Kidney (tissue), 14 donors: ENCODE measurements around the gene DCLRE1C. TPM values are rescaled to one million over a fixed set of nuclear protein-coding genes. Genes with fewer than 3 reads are reported as not detected.
A peak's percentile ranks its signal among the peaks of the same experiment; 100 is the strongest.

Experiments used
- DNase-seq, 5 donors: peaks; one replicate each; pipeline ENCODE4 v3.0.0-alpha.2; 2013 to 2020
- FAIRE-seq: peaks from 2 replicates; lab custom pipeline; 2012; peaks lifted over from hg19 to GRCh38; lab: Jason Lieb, UNC
- H3K27ac ChIP-seq, 2 donors: one replicate each; pipeline ENCODE4 v1.7.0; 2013; ENCODE audit warnings: low read depth in 2 of 2, low read length in 2 of 2, inconsistent platforms in 1 of 2
- H3K27me3 ChIP-seq: one replicate; pipeline ENCODE4 v1.7.1; 2013; ENCODE audit warnings: low read length, inconsistent platforms; ENCODE audit not compliant: control insufficient read depth, insufficient read depth
- H3K36me3 ChIP-seq, 3 donors: one replicate each; pipeline versions ENCODE4 v1.7.0 to v1.7.1; 2013; ENCODE audit warnings: low read length in 3 of 3, control low read depth in 1 of 3, inconsistent platforms in 1 of 3; ENCODE audit not compliant: insufficient read depth in 3 of 3, control insufficient read depth in 2 of 3
- H3K4me1 ChIP-seq, 3 donors: one replicate each; pipeline versions ENCODE4 v1.7.0 to v1.7.1; 2013; ENCODE audit warnings: low read length in 3 of 3, inconsistent platforms in 1 of 3, low read depth in 1 of 3; ENCODE audit not compliant: control insufficient read depth in 2 of 3, insufficient read depth in 2 of 3
- H3K4me3 ChIP-seq, 3 donors: one replicate each; pipeline versions ENCODE4 v1.7.0 to v1.8.1; 2013; ENCODE audit warnings: low read length in 3 of 3, control low read depth in 1 of 3, inconsistent platforms in 1 of 3
- H3K9ac ChIP-seq, 3 donors: one replicate each; pipeline versions ENCODE4 v1.7.0 to v1.7.1; 2013; ENCODE audit warnings: low read length in 3 of 3, control low read depth in 1 of 3, inconsistent platforms in 1 of 3
- H3K9me3 ChIP-seq, 3 donors: one replicate each; pipeline versions ENCODE4 v1.7.0 to v1.7.1; 2013; ENCODE audit warnings: low read length in 3 of 3, control low read depth in 1 of 3, inconsistent platforms in 1 of 3; ENCODE audit not compliant: control insufficient read depth in 2 of 3, insufficient read depth in 1 of 3
- CTCF ChIP-seq: IDR thresholded peaks from 3 replicates; pipeline ENCODE4 v1.5.1; 2012; ENCODE audit warnings: mild to moderate bottlenecking, moderate library complexity, borderline replicate concordance; ENCODE audit not compliant: insufficient read depth; ENCODE audit errors: extremely low read depth
- intact Hi-C: fragments of 100-400 bp; cut with DNase I; formaldehyde crosslinking; loops from one replicate; pipeline ENCODE4 v1.11.1; 2022
- polyA plus RNA-seq: library from polyadenylated mRNA; stranded (reverse); fragments of 350-450 nt; fragmentation: Illumina TruSeq; extraction: RNeasy Lipid Tissue Mini Kit (QIAGEN cat#74804); gene quantifications from one replicate; pipeline ENCODE4 v1.2.3, GENCODE V29; 2014; ENCODE audit warnings: low read depth, low replicate concordance; ENCODE audit not compliant: insufficient read depth
- total RNA-seq: library from RNA; stranded (reverse); fragmentation: NEBNext Ultra II Directional; extraction: Animal tissue kit (Norgen Biotek cat#: 25700); gene quantifications from one replicate; pipeline ENCODE4 v1.2.1, GENCODE V29; 2021
- donor health status: control.
- donor health status: control.
- donor health status: control.
- donor health status: control.
- donor health status: control.
- donor health status: DM: yes; HTN: yes; CAD: no.
- donor health status: Normal renal cell carcinoma (clear cell type).

DCLRE1C gene
- total and polyA plus RNA-seq, 2 donors from 2014 or later: 2.0 to 17.0 TPM

GRCh38 chr10:14952851-14953423 is 959 bp downstream of the DCLRE1C start:
- Histone ChIP-seq H3K9me3 (no peaks in the 10 kb centered on the region), H3K9ac (peak overlapping the region; percentile 63 to 96 (median 74)), H3K4me3 (peak overlapping the region; percentile 69 to 93 (median 89)), H3K27me3 (no peaks in the 10 kb centered on the region), H3K27ac (peak overlapping the region in 1 of 2 donors; percentile 80), H3K36me3 (peaks cover 0 to 4% (median 3%) of the 10 kb centered on the region in 3 donors), H3K4me1 (peaks cover 0 to 7% (median 3%) of the 10 kb centered on the region in 3 donors)
- FAIRE-seq (no peak), DNase-seq (peak in 2 of 5 donors; percentile 26 to 42)
- TF ChIP-seq CTCF: no peak
- intact Hi-C loops: no loop called here

DNA sequence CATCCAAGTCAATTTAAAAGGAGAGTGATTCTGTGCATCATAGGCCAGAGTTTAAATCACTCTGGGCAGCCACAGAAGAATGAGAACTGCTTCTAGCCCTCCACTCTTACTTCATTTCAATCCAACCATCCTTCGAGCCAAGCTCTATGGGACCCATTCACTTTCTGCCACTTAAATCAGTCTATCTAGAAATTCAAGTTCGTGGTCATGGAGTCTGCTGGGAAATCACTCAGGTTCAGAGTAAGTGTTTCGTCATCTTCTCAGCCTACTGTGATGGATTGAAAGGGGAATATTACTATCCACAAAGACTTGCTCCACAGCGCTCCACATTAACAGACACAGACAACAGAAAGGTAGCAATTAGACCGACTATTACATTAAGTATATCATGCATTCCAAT is 4.6 kb downstream of the DCLRE1C start:
- peaks cover 0 to 7% (median 3%) of the 10 kb centered on the region in 3 donors for H3K4me1 ChIP-seq
- H3K9me3 ChIP-seq: no peaks in the 10 kb centered on the region
- no peak overlapping the region for H3K27ac ChIP-seq
- peaks cover 2 to 12% (median 5%) of the 10 kb centered on the region in 3 donors for H3K36me3 ChIP-seq
- no peak for FAIRE-seq
- no peak overlapping the region for H3K4me3 ChIP-seq
- no peaks in the 10 kb centered on the region for H3K27me3 ChIP-seq
- DNase-seq: no peak
- TF ChIP-seq CTCF: no peak
- intact Hi-C loops: no loop called here
- H3K9ac ChIP-seq: no peak overlapping the region

DNA sequence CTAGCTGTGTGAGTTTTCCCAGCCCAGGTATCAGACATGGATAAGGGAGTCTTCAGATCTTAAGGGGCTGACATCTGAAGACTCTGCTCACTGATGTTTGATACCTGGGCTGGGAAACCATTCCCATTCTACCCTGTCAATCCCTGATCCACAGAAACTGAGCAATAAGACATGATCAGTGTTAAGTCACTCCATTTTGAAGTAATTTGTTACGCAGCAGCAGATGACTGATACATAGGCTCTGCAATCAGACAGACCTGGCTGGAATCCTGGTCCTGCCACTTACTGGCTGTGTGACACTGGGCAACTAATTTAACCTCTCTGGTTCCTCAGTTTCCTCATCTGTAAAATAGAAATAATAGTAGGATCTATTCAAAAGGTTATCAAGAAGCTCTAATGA is 6.6 kb downstream of the DCLRE1C start:
- no peak overlapping the region for H3K4me3 ChIP-seq
- H3K27ac ChIP-seq: no peak overlapping the region
- DNase-seq: no peak
- H3K9ac ChIP-seq: no peak overlapping the region
- no peaks in the 10 kb centered on the region for H3K9me3 ChIP-seq
- H3K36me3 ChIP-seq: peaks cover 2 to 18% (median 7%) of the 10 kb centered on the region in 3 donors
- FAIRE-seq: no peak
- no peak for TF ChIP-seq CTCF
- intact Hi-C loops: no loop called here
- H3K4me1 ChIP-seq: no peaks in the 10 kb centered on the region
- no peaks in the 10 kb centered on the region for H3K27me3 ChIP-seq
